ENCODE measurements around the gene PITPNC1. TPM values are rescaled to one million over a fixed set of nuclear protein-coding genes. Genes with fewer than 3 reads are reported as not detected.

Gene PITPNC1
- polyA plus RNA-seq, 1 of the 3 experiments (the other 2 are of a cell fraction), result 18.4 TPM

DNA sequence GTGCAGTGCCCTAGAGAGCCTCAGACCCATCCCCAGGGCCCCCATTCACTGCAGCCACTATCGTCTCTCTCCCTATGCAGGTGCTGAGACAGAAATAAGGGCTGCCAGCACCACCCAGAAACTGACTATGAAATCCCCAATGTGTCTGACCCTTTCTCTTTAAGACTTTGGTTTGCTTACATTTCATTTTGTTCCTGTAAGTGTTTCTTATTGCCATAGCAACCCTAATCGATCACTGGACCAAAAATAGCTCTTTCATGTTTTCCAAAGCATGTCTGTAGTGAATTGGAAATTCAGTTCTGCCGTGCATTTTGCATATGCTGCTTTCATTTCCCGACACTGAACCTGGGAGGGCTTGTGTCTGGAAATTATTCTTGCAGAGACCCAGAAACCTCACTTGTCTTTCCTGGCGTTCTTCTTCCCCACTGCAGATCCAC, 192.0 kb downstream of the PITPNC1 start:
- Histone ChIP-seq H3K36me3 (replicated peaks in 1 of 2; ENCODE audit: control insufficient read depth in 1 of 2, insufficient read depth in 2 of 2, low read length in 1 of 2) (no peaks in the 10 kb centered on the region), H2AFZ (ENCODE audit: low read depth) (no peak overlapping the region), H3K4me1 (ENCODE audit: control insufficient read depth in 1 of 2, insufficient read depth in 2 of 2, low read depth in 1 of 2, low read length in 1 of 2) (peaks cover 0 to 6% of the 10 kb centered on the region in 2 experiments; a peak in 1 of 4 replicates), H3K4me2 (no peak overlapping the region), H3K9ac (no peak overlapping the region), H3K4me3 (ENCODE audit: low read depth in 2 of 2, low read length in 1 of 2) (no peak overlapping the region), H3F3A (replicated peaks; ENCODE audit: insufficient read depth) (no peaks in the 10 kb centered on the region), H3K79me2 (ENCODE audit: insufficient read depth) (no peaks in the 10 kb centered on the region), H4K20me1 (ENCODE audit: insufficient read depth) (no peaks in the 10 kb centered on the region), H3K9me2 (no peaks in the 10 kb centered on the region), H3K27ac (ENCODE audit: low read depth in 2 of 2, low read length in 1 of 2) (no peak overlapping the region; a peak in 1 of 4 replicates), H3K9me3 (no peaks in the 10 kb centered on the region), H3K27me3 (ENCODE audit: insufficient read depth) (no peaks in the 10 kb centered on the region)
- 79% methylated on average over 5 of the region's 5 CpGs for WGBS (ENCODE audit: low lambda C conversion rate)
- ChIA-PET POLR2A (no interaction called here), CTCF (interaction anchor here (1.6 to 3.5 kb wide), 4 partner anchors 9 to 94 kb away, joined by 3 to 10 read pairs (median 6); no protein-coding TSS in a partner anchor)
- no peak for DNase-seq
- TF ChIP-seq GATA2 (CRISPR knock-in tag; IDR thresholded peaks at IDR 0.05) (no peak), TEAD4 (IDR thresholded peaks at IDR 0.05; ENCODE audit: borderline replicate concordance, insufficient read depth) (no peak), EZH2phosphoT487 (IDR thresholded peaks at IDR 0.05; ENCODE audit: borderline replicate concordance, low read depth) (no peak), MEF2A (IDR thresholded peaks at IDR 0.05; ENCODE audit: borderline replicate concordance, low read depth) (no peak), TCF12 (IDR thresholded peaks at IDR 0.05) (no peak), FOXM1 (IDR thresholded peaks at IDR 0.05; ENCODE audit: low read depth) (no peak)
- TF ChIP-seq, protein P1, sequence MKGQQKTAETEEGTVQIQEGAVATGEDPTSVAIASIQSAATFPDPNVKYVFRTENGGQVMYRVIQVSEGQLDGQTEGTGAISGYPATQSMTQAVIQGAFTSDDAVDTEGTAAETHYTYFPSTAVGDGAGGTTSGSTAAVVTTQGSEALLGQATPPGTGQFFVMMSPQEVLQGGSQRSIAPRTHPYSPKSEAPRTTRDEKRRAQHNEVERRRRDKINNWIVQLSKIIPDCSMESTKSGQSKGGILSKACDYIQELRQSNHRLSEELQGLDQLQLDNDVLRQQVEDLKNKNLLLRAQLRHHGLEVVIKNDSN (IDR thresholded peaks at IDR 0.05; ENCODE audit: borderline replicate concordance, low read depth), result no peak
- TF ChIP-seq, protein P2, sequence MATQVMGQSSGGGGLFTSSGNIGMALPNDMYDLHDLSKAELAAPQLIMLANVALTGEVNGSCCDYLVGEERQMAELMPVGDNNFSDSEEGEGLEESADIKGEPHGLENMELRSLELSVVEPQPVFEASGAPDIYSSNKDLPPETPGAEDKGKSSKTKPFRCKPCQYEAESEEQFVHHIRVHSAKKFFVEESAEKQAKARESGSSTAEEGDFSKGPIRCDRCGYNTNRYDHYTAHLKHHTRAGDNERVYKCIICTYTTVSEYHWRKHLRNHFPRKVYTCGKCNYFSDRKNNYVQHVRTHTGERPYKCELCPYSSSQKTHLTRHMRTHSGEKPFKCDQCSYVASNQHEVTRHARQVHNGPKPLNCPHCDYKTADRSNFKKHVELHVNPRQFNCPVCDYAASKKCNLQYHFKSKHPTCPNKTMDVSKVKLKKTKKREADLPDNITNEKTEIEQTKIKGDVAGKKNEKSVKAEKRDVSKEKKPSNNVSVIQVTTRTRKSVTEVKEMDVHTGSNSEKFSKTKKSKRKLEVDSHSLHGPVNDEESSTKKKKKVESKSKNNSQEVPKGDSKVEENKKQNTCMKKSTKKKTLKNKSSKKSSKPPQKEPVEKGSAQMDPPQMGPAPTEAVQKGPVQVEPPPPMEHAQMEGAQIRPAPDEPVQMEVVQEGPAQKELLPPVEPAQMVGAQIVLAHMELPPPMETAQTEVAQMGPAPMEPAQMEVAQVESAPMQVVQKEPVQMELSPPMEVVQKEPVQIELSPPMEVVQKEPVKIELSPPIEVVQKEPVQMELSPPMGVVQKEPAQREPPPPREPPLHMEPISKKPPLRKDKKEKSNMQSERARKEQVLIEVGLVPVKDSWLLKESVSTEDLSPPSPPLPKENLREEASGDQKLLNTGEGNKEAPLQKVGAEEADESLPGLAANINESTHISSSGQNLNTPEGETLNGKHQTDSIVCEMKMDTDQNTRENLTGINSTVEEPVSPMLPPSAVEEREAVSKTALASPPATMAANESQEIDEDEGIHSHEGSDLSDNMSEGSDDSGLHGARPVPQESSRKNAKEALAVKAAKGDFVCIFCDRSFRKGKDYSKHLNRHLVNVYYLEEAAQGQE (IDR thresholded peaks at IDR 0.05; ENCODE audit: low read depth, low read length), result no peak

DNA sequence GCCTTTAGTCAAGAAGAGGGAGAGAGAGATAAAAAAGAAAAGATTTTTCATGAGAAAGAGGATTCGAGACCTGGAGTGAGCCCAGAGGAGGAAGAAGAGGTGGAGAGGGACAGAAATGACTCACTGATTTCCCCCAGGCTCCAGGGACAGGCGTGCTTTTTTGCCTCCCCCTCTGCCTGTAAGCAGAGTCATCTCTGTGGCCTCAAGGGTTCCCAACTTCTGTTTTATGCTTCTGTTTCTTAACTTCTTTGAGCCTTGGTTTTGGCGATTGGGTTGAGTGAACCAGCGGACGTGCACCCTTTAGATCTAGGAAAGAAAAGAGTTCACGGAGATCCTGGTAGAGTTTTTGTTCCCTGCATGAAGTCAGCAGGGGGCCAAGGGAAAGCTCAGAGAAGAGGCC, 192.8 kb downstream of the PITPNC1 start:
- 91% methylated on average over 6 of the region's 6 CpGs for WGBS (ENCODE audit: low lambda C conversion rate)
- no peak for DNase-seq

More for the DNA sequence above, 192.8 kb downstream of the PITPNC1 start:
- no peaks in the 10 kb centered on the region for H3K36me3 ChIP-seq (replicated peaks in 1 of 2; ENCODE audit: control insufficient read depth in 1 of 2, insufficient read depth in 2 of 2, low read length in 1 of 2)
- no peak overlapping the region for H3K4me3 ChIP-seq (ENCODE audit: low read depth in 2 of 2, low read length in 1 of 2)
- no peaks in the 10 kb centered on the region for H3K9me2 ChIP-seq
- no peak overlapping the region; a peak in 1 of 4 replicates for H3K27ac ChIP-seq (ENCODE audit: low read depth in 2 of 2, low read length in 1 of 2)
- H2AFZ ChIP-seq (ENCODE audit: low read depth), result no peak overlapping the region
- H4K20me1 ChIP-seq (ENCODE audit: insufficient read depth), result no peaks in the 10 kb centered on the region
- H3K79me2 ChIP-seq (ENCODE audit: insufficient read depth), result no peaks in the 10 kb centered on the region
- no peak overlapping the region for H3K4me2 ChIP-seq
- TF ChIP-seq SIN3A (IDR thresholded peaks at IDR 0.05; ENCODE audit: borderline replicate concordance, low read depth, low read length), result no peak
- TF ChIP-seq FOXJ3 (CRISPR knock-in tag; IDR thresholded peaks at IDR 0.05), result no peak
- TF ChIP-seq RFX5 (IDR thresholded peaks at IDR 0.05; ENCODE audit: low read length), result no peak
- TF ChIP-seq MEF2A (IDR thresholded peaks at IDR 0.05; ENCODE audit: borderline replicate concordance, low read depth), result no peak
- TF ChIP-seq, protein P3, sequence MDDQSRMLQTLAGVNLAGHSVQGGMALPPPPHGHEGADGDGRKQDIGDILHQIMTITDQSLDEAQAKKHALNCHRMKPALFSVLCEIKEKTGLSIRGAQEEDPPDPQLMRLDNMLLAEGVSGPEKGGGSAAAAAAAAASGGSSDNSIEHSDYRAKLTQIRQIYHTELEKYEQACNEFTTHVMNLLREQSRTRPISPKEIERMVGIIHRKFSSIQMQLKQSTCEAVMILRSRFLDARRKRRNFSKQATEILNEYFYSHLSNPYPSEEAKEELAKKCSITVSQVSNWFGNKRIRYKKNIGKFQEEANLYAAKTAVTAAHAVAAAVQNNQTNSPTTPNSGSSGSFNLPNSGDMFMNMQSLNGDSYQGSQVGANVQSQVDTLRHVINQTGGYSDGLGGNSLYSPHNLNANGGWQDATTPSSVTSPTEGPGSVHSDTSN (IDR thresholded peaks at IDR 0.05), result no peak
- TF ChIP-seq EZH2phosphoT487 (IDR thresholded peaks at IDR 0.05; ENCODE audit: borderline replicate concordance, low read depth), result no peak
- no peak for TF ChIP-seq EP300 (IDR thresholded peaks at IDR 0.05; ENCODE audit: borderline replicate concordance in 1 of 2, low read depth in 1 of 2, low read length in 1 of 2)
- no peak for TF ChIP-seq NRF1 (IDR thresholded peaks at IDR 0.05; ENCODE audit: low read depth, low read length)
- TF ChIP-seq, protein P1 (IDR thresholded peaks at IDR 0.05; ENCODE audit: borderline replicate concordance, low read depth), result no peak
- TF ChIP-seq, protein P2 (IDR thresholded peaks at IDR 0.05; ENCODE audit: low read depth, low read length), result no peak
- no peak for TF ChIP-seq GABPA (IDR thresholded peaks at IDR 0.05; ENCODE audit: low read depth)
- no peak for TF ChIP-seq RAD21 (IDR thresholded peaks at IDR 0.05; ENCODE audit: low read length)
- ChIA-PET CTCF (interaction anchor here (0.6 to 3.5 kb wide), 7 partner anchors 10 to 191 kb away, joined by 3 to 10 read pairs (median 5); no protein-coding TSS in a partner anchor), POLR2A (interaction anchor here (0.6 kb wide), 1 partner anchor 84 kb away, joined by 4 read pairs; no protein-coding TSS in a partner anchor)
- no peaks in the 10 kb centered on the region for H3K9me3 ChIP-seq
- no peaks in the 10 kb centered on the region for H3K27me3 ChIP-seq (ENCODE audit: insufficient read depth)
- H3K4me1 ChIP-seq (ENCODE audit: control insufficient read depth in 1 of 2, insufficient read depth in 2 of 2, low read depth in 1 of 2, low read length in 1 of 2), result peaks cover 0 to 11% of the 10 kb centered on the region in 2 experiments; a peak in 1 of 4 replicates
- H3K9ac ChIP-seq, result no peak overlapping the region
- no peaks in the 10 kb centered on the region for H3F3A ChIP-seq (replicated peaks; ENCODE audit: insufficient read depth)
